Lower lobe of right lung (tissue), 2 donors: ENCODE measurements around the gene HBM. TPM values are rescaled to one million over a fixed set of nuclear protein-coding genes. Genes with fewer than 3 reads are reported as not detected.

Experiments used
- ATAC-seq, 2 donors: fragments of 200-7000 bp; cut with Tn5 transposase; one replicate each; pipeline ENCODE4 v1.9.1; 2020 to 2022; ENCODE audit warnings: mild to moderate bottlenecking in 2 of 2, moderate library complexity in 2 of 2
- DNase-seq: peaks from one replicate; pipeline ENCODE4 v3.0.0-alpha.2; 2020
- H3K27ac ChIP-seq: fragments of 200-600 bp; one replicate; pipeline ENCODE4 v1.8.0; 2022
- H3K27me3 ChIP-seq: fragments of 200-600 bp; one replicate; pipeline ENCODE4 v1.8.0; 2022; ENCODE audit warnings: low read depth
- H3K36me3 ChIP-seq: fragments of 200-600 bp; one replicate; pipeline ENCODE4 v1.8.0; 2022; ENCODE audit warnings: mild to moderate bottlenecking
- H3K4me1 ChIP-seq: fragments of 200-600 bp; one replicate; pipeline ENCODE4 v1.8.0; 2022
- H3K4me3 ChIP-seq: fragments of 200-600 bp; one replicate; pipeline ENCODE4 v1.8.0; 2022; ENCODE audit warnings: mild to moderate bottlenecking
- H3K9me3 ChIP-seq: fragments of 200-600 bp; one replicate; pipeline ENCODE4 v1.8.0; 2022
- intact Hi-C: fragments of 100-400 bp; cut with DNase I; formaldehyde crosslinking; loops from one replicate; pipeline ENCODE4 v1.11.0; 2022
- total RNA-seq: library from RNA; stranded (reverse); fragmentation: NEBNext Ultra II Directional; extraction: Animal tissue kit (Norgen Biotek cat#: 25700); gene quantifications from one replicate; pipeline ENCODE4 v1.2.1, GENCODE V29; 2021
- TF ChIP-seq, protein P1 (sequence below): fragments of 200-600 bp; IDR thresholded peaks from one replicate; pipeline ENCODE4 v1.8.0; 2022; ENCODE audit warnings: antibody characterized with exemption, mild to moderate bottlenecking
- donor health status: DM: no; HTN: yes; CAD: no; lungs with severe emphysema.

HBM gene
- total RNA-seq, 1 donor from 2014 or later, result not detected

DNA sequence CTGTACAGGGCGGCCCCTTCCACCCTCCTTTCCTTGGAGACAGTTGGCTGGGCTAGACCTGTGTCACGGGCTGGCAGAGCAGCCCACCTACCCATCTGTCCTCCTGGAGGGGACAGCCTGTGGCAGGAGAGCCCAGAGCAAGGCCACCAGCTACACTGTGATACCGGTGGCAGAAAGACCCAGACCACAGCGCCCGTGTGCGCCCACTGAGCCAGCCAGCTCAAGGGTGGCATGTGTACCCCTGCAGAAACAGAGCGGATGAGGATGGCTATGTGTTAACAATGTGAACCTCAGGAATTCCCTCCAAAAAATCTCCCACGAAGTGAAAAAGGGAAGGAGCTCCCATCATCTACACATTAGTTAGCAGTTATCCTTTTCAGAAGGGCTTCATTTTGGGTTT, 21.6 kb downstream of the HBM start:
- peaks cover 52% of the 10 kb centered on the region for H3K36me3 ChIP-seq
- H3K9me3 ChIP-seq, result no peaks in the 10 kb centered on the region
- H3K27me3 ChIP-seq, result no peaks in the 10 kb centered on the region
- TF ChIP-seq, protein P1, sequence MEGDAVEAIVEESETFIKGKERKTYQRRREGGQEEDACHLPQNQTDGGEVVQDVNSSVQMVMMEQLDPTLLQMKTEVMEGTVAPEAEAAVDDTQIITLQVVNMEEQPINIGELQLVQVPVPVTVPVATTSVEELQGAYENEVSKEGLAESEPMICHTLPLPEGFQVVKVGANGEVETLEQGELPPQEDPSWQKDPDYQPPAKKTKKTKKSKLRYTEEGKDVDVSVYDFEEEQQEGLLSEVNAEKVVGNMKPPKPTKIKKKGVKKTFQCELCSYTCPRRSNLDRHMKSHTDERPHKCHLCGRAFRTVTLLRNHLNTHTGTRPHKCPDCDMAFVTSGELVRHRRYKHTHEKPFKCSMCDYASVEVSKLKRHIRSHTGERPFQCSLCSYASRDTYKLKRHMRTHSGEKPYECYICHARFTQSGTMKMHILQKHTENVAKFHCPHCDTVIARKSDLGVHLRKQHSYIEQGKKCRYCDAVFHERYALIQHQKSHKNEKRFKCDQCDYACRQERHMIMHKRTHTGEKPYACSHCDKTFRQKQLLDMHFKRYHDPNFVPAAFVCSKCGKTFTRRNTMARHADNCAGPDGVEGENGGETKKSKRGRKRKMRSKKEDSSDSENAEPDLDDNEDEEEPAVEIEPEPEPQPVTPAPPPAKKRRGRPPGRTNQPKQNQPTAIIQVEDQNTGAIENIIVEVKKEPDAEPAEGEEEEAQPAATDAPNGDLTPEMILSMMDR, result no peak
- no peak overlapping the region for H3K4me3 ChIP-seq
- no peaks in the 10 kb centered on the region for H3K4me1 ChIP-seq
- DNase-seq, result no peak
- ATAC-seq, result no peak
- no peak overlapping the region for H3K27ac ChIP-seq
- intact Hi-C loops, result no loop called here

DNA sequence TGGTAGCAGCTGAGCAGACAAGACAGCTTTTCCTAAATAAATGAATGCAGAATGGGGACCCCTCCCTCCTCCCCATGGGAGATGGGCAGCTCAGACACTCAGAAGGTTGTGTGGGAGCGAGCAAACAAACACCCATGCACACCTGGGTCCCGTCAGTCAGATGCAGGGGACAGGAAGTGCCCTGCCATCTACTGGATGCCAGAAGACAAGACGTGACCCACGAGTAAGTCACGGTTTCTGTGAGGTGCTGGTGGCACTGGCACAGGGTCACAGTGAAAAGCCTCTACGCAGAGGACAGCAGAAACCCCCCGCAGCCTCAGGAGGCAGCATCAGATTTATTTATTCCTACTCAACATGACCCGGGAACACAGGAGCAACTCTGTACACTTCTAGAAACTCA, 22.9 kb downstream of the HBM start:
- Histone ChIP-seq H3K4me1 (no peaks in the 10 kb centered on the region), H3K27me3 (no peaks in the 10 kb centered on the region), H3K27ac (no peak overlapping the region), H3K9me3 (no peaks in the 10 kb centered on the region), H3K36me3 (peaks cover 66% of the 10 kb centered on the region), H3K4me3 (no peak overlapping the region)
- intact Hi-C loops, result no loop called here
- ATAC-seq (no peak), DNase-seq (no peak)
- TF ChIP-seq, protein P1, result no peak

DNA sequence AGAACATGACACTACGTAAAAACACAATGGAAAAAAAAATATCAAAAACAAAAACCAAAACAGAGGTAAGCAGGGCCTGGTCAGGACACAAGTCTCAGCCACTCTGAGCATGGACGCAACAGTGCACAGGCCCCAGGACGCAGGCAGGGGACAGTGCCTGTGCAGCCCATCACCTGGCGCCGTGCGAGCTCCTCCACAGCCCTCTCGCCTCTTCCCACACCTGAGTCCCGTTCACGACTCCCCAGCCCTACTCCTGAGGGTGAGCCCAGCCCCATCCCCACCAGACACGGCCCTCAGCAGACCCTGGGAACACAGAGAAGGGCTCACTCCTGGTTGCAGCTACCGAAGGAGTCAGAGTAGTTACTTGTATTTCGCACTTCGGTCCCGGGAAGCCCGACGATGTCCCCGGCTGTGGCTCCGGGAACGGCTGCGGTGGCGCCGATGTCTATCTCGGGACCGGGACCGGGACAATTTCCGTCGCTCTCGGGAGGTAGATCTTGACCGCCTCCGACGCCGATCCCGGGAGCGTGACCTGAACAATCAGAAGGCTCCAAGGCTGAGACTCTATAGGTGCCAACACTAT, 23.9 kb downstream of the HBM start:
- Histone ChIP-seq H3K4me1 (no peaks in the 10 kb centered on the region), H3K27ac (no peak overlapping the region), H3K4me3 (no peak overlapping the region), H3K9me3 (no peaks in the 10 kb centered on the region), H3K27me3 (no peaks in the 10 kb centered on the region), H3K36me3 (peaks cover 76% of the 10 kb centered on the region)
- peak; percentile 22 to 27 for ATAC-seq
- DNase-seq, result no peak
- intact Hi-C loops, result no loop called here
- TF ChIP-seq, protein P1, result no peak

DNA sequence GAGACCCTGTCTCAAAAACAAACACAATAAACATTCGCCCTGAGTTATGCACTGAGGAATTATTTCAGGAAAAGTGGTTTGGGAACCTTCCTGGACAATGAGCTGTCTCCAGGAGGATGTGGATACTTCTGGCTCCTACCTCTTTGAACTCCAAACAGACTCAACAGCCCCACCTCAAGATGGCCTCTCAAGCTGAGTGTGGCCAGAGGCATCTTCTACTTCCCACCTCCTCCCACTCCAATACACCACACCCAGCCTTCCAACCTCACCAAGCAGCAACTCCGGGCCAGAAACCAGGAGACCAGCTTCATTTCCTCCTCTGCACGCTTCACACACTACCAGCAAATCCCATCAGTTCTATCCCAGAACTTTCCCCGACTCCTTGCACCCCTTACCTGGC, 26.1 kb downstream of the HBM start:
- Histone ChIP-seq H3K36me3 (peaks cover 97% of the 10 kb centered on the region), H3K27ac (no peak overlapping the region), H3K9me3 (no peaks in the 10 kb centered on the region), H3K4me3 (no peak overlapping the region), H3K4me1 (no peaks in the 10 kb centered on the region), H3K27me3 (no peaks in the 10 kb centered on the region)
- DNase-seq (no peak), ATAC-seq (no peak)
- intact Hi-C loops, result no loop called here
- TF ChIP-seq, protein P1, result no peak

DNA sequence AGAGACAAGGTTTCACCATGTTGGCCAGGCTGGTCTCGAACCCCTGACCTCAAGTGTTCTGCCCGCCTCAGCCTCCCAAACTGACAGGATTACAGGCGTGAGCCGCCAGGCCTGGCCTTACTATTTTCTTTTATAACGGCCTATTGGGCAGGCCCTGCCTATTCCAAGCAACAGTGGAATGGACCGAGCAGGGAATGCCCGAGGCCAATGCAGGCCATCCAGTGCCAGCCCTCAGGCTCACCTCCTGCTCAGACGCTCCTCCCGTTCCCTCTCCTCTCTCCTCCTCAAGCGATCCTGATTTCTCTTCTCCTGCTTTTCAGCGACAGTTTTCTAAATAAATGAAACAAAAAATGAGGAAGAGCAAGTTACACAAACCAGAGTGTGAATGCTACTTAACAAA, 26.9 kb downstream of the HBM start:
- no peak for ATAC-seq
- Histone ChIP-seq H3K4me1 (no peaks in the 10 kb centered on the region), H3K4me3 (no peak overlapping the region), H3K36me3 (peaks cover 100% of the 10 kb centered on the region), H3K27me3 (no peaks in the 10 kb centered on the region), H3K27ac (no peak overlapping the region), H3K9me3 (no peaks in the 10 kb centered on the region)
- DNase-seq, result no peak
- intact Hi-C loops, result no loop called here
- TF ChIP-seq, protein P1, result no peak
